H1 (cell line): Measurements from ENCODE around the gene OR6B2. TPM values are rescaled to one million over a fixed set of nuclear protein-coding genes. Genes with fewer than 3 reads are reported as not detected.

Experiments
- CTCF ChIA-PET: fragments of 300-600 bp; sonication (Branson Sonifier 250); formaldehyde crosslinking; loops from one replicate; lab custom pipeline; 2021; ENCODE audit not compliant: partially characterized antibody; lab: Charles Lee
- POLR2A ChIA-PET: fragments of 300-600 bp; sonication (Branson Sonifier 250); formaldehyde crosslinking; loops from one replicate; lab custom pipeline; 2021; ENCODE audit warnings: inconsistent platforms; ENCODE audit not compliant: partially characterized antibody; lab: Charles Lee
- DNase-seq, 2 experiments: peaks; one replicate each; pipeline versions ENCODE4 v3.0.0 to v3.0.0-alpha.2; 2010 to 2022; ENCODE audit warnings: low spot score in 2 of 2, low read depth in 1 of 2, mixed read lengths in 1 of 2
- FAIRE-seq: peaks from 2 replicates; lab custom pipeline; 2011; peaks lifted over from hg19 to GRCh38; lab: Jason Lieb, UNC
- H2AFZ ChIP-seq: 2 replicates; pipeline ENCODE4 v1.8.1; 2012; ENCODE audit warnings: low read length, inconsistent platforms
- H2AK5ac ChIP-seq: 2 replicates; pipeline ENCODE4 v1.6.1; 2013; ENCODE audit warnings: low read depth, low read length
- H2BK120ac ChIP-seq: replicated peaks from 2 replicates; pipeline ENCODE3; 2013; ENCODE audit warnings: low read depth, low read length, inconsistent platforms
- H2BK12ac ChIP-seq: 2 replicates; pipeline ENCODE4 v1.6.1; 2013; ENCODE audit warnings: low read depth, low read length
- H2BK15ac ChIP-seq: 2 replicates; pipeline ENCODE4 v1.6.1; 2013; ENCODE audit warnings: low read length
- H2BK20ac ChIP-seq: 2 replicates; pipeline ENCODE4 v1.6.1; 2013; ENCODE audit warnings: low read length
- H2BK5ac ChIP-seq: 2 replicates; pipeline ENCODE4 v1.6.1; 2013; ENCODE audit warnings: low read depth, low read length
- H3K14ac ChIP-seq: 2 replicates; pipeline ENCODE4 v1.6.1; 2013; ENCODE audit warnings: inconsistent platforms; ENCODE audit not compliant: insufficient read length
- H3K18ac ChIP-seq: 2 replicates; pipeline ENCODE4 v1.6.1; 2013; ENCODE audit warnings: low read length; ENCODE audit errors: extremely low read depth
- H3K23ac ChIP-seq: 2 replicates; pipeline ENCODE4 v1.6.1; 2013; ENCODE audit warnings: inconsistent platforms; ENCODE audit not compliant: insufficient read length
- H3K23me2 ChIP-seq: 2 replicates; pipeline ENCODE4 v1.6.1; 2013; ENCODE audit warnings: low read depth, low read length
- H3K27ac ChIP-seq: 2 replicates; pipeline ENCODE4 v1.6.1; 2011; ENCODE audit warnings: low read depth, low read length, inconsistent platforms
- H3K27me3 ChIP-seq, 4 experiments: replicated peaks in 1 of 4; 1 replicate in 1 of 4; 2 replicates in 3 of 4; pipeline versions ENCODE4 v1.6.1 to v1.8.1; 2011 to 2013; ENCODE audit warnings: low read length in 3 of 4, mild to moderate bottlenecking in 3 of 4, inconsistent platforms in 2 of 4, mixed read lengths in 2 of 4, moderate library complexity in 1 of 4; ENCODE audit not compliant: control insufficient read depth in 3 of 4, insufficient read depth in 3 of 4; ENCODE audit errors: extremely low read depth in 1 of 4
- H3K36me3 ChIP-seq, 4 experiments: 2 replicates each; pipeline versions ENCODE4 v1.6.1 to v1.8.1; 2011 to 2013; ENCODE audit warnings: mild to moderate bottlenecking in 4 of 4, low read length in 3 of 4, moderate library complexity in 2 of 4, control low read depth in 1 of 4, inconsistent platforms in 1 of 4; ENCODE audit not compliant: insufficient read depth in 4 of 4, control insufficient read depth in 2 of 4
- H3K4ac ChIP-seq: replicated peaks from 2 replicates; pipeline ENCODE3; 2013; ENCODE audit warnings: low read length, low read depth, mixed read lengths, inconsistent platforms; ENCODE audit not compliant: insufficient read length
- H3K4me1 ChIP-seq, 4 experiments: replicated peaks in 1 of 4; 1 replicate in 1 of 4; 2 replicates in 3 of 4; pipeline versions ENCODE4 v1.6.1 to v1.8.1; 2011 to 2013; ENCODE audit warnings: low read length in 3 of 4, inconsistent platforms in 2 of 4, mixed read lengths in 1 of 4; ENCODE audit not compliant: insufficient read depth in 4 of 4, control insufficient read depth in 3 of 4
- H3K4me2 ChIP-seq, 2 experiments: 2 replicates each; pipeline versions ENCODE4 v1.6.1 to v1.8.1; 2011 to 2013; ENCODE audit warnings: low read depth in 2 of 2, low read length in 2 of 2, control low read depth in 1 of 2, inconsistent platforms in 1 of 2, mild to moderate bottlenecking in 1 of 2; ENCODE audit not compliant: insufficient read depth in 1 of 2
- H3K4me3 ChIP-seq, 4 experiments: fragments of 200-600, 300-600 bp in 1 of 4; sonication (generic), shearing (Covaris generic), sonication (Bioruptor Twin) in 1 of 4; 2 replicates each; pipeline versions ENCODE4 v1.5.1 to v1.8.1; 2011 to 2016; ENCODE audit warnings: low read length in 4 of 4, low read depth in 3 of 4, control low read depth in 2 of 4, inconsistent platforms in 2 of 4, mild to moderate bottlenecking in 2 of 4, mixed read lengths in 1 of 4, moderate library complexity in 1 of 4; ENCODE audit not compliant: insufficient read depth in 2 of 4; ENCODE audit errors: extremely low read depth in 1 of 4
- H3K56ac ChIP-seq: replicated peaks from 2 replicates; pipeline ENCODE3; 2013; ENCODE audit warnings: low read depth, mild to moderate bottlenecking, mixed read lengths, low read length, inconsistent platforms; ENCODE audit not compliant: insufficient read length
- H3K79me1 ChIP-seq: 2 replicates; pipeline ENCODE4 v1.6.1; 2013; ENCODE audit warnings: low read depth, low read length, control low read depth
- H3K79me2 ChIP-seq, 2 experiments: 2 replicates each; pipeline versions ENCODE4 v1.6.1 to v1.8.1; 2012 to 2013; ENCODE audit warnings: low read length in 2 of 2, mild to moderate bottlenecking in 2 of 2, inconsistent platforms in 1 of 2; ENCODE audit not compliant: insufficient read depth in 2 of 2, control insufficient read depth in 1 of 2
- H3K9ac ChIP-seq, 4 experiments: replicated peaks in 1 of 4; 1 replicate in 1 of 4; 2 replicates in 3 of 4; pipeline versions ENCODE4 v1.6.1 to v1.8.1; 2011 to 2013; ENCODE audit warnings: low read depth in 3 of 4, low read length in 3 of 4, control low read depth in 2 of 4, mild to moderate bottlenecking in 2 of 4, moderate library complexity in 2 of 4, inconsistent platforms in 1 of 4; ENCODE audit errors: extremely low read depth in 1 of 4
- H3K9me3 ChIP-seq, 2 experiments: 2 replicates each; pipeline versions ENCODE4 v1.6.1 to v1.8.1; 2012 to 2013; ENCODE audit warnings: mild to moderate bottlenecking in 2 of 2, moderate library complexity in 2 of 2, control low read depth in 1 of 2, inconsistent platforms in 1 of 2, low read depth in 1 of 2, low read length in 1 of 2, mixed read lengths in 1 of 2; ENCODE audit not compliant: insufficient read depth in 2 of 2
- H4K20me1 ChIP-seq, 2 experiments: replicated peaks in 1 of 2; 2 replicates each; pipeline versions ENCODE3 to v1.8.1; 2011 to 2013; ENCODE audit warnings: inconsistent platforms in 2 of 2, low read length in 2 of 2, mild to moderate bottlenecking in 1 of 2; ENCODE audit not compliant: insufficient read depth in 2 of 2, control insufficient read depth in 1 of 2
- H4K5ac ChIP-seq: 2 replicates; pipeline ENCODE4 v1.6.1; 2013; ENCODE audit warnings: low read length, low read depth, mixed read lengths, inconsistent platforms; ENCODE audit not compliant: insufficient read length
- H4K8ac ChIP-seq: 2 replicates; pipeline ENCODE4 v1.8.0; 2013; ENCODE audit warnings: mild to moderate bottlenecking, moderate library complexity, low read length, inconsistent platforms; ENCODE audit not compliant: insufficient read depth; ENCODE audit errors: extremely low read depth
- H4K91ac ChIP-seq: replicated peaks from 2 replicates; pipeline ENCODE3; 2013; ENCODE audit warnings: low read length, mixed read lengths, inconsistent platforms; ENCODE audit not compliant: insufficient read length
- BRCA1 ChIP-seq: IDR thresholded peaks from 2 replicates; pipeline ENCODE4 v1.6.1; 2012; ENCODE audit warnings: low read depth, low read length, improper control_type of control experiment
- CBX8 ChIP-seq: fragments of 300-800, 300-1000 bp; sonication (generic); IDR thresholded peaks from 2 replicates; pipeline ENCODE4 v1.7.1; 2016; ENCODE audit warnings: low read depth, low read length, borderline replicate concordance
- CHD1 ChIP-seq: IDR thresholded peaks from 2 replicates; pipeline ENCODE4 v1.6.1; 2012; ENCODE audit warnings: low read depth, low read length, improper control_type of control experiment
- MAX ChIP-seq: IDR thresholded peaks from 2 replicates; pipeline ENCODE4 v1.6.1; 2012; ENCODE audit warnings: inconsistent platforms
- RNF2 ChIP-seq: fragments of 200-900, 300-1000 bp; sonication (generic); IDR thresholded peaks from 2 replicates; pipeline ENCODE4 v1.7.1; 2016; ENCODE audit warnings: borderline replicate concordance, low read depth, mild to moderate bottlenecking, antibody characterized with exemption, low read length; ENCODE audit not compliant: poor library complexity, severe bottlenecking; ENCODE audit errors: missing control alignments
- SAP30 ChIP-seq: fragments of 300-600 bp; sonication (generic); IDR thresholded peaks from 2 replicates; pipeline ENCODE4 v1.7.1; 2012; ENCODE audit warnings: low read length, moderate library complexity, mild to moderate bottlenecking, inconsistent platforms; ENCODE audit not compliant: insufficient read depth, insufficient replicate concordance
- SP1 ChIP-seq: IDR thresholded peaks from 2 replicates; pipeline ENCODE4 v1.6.1; 2011; ENCODE audit warnings: low read depth, low read length
- SP4 ChIP-seq: IDR thresholded peaks from 2 replicates; pipeline ENCODE4 v1.6.1; 2012; ENCODE audit warnings: low read length, inconsistent platforms
- TBP ChIP-seq: IDR thresholded peaks from 2 replicates; pipeline ENCODE4 v1.6.1; 2011; ENCODE audit warnings: low read depth, low read length, improper control_type of control experiment
- polyA plus RNA-seq, 7 experiments: library from polyadenylated mRNA; depleted of rRNA in 3 of 7; stranded (reverse) in 5 of 7; unstranded in 2 of 7; fragments of >200 nt in 5 of 7; fragments of 200-250 nt in 2 of 7; gene quantifications; 1 replicate in 5 of 7; 2 replicates in 1 of 7; 4 replicates in 1 of 7; pipeline versions ENCODE4 v1.2.1 to v1.2.3, GENCODE V29; 2011 to 2013; ENCODE audit warnings: missing spikeins in 2 of 7, mixed read lengths in 2 of 7
- total RNA-seq: library from RNA; stranded (reverse); fragmentation: NEBNext Ultra II Directional; extraction: Animal tissue kit (Norgen Biotek cat#: 25700); gene quantifications from 2 replicates; pipeline ENCODE4 v1.2.1, GENCODE V29; 2021
- TF ChIP-seq, protein P1 (sequence below): IDR thresholded peaks from 2 replicates; pipeline ENCODE4 v1.6.1; 2011; ENCODE audit warnings: low read length, improper control_type of control experiment
- TF ChIP-seq, protein P2 (sequence below): IDR thresholded peaks from 2 replicates; pipeline ENCODE4 v1.6.1; 2012; ENCODE audit warnings: inconsistent platforms

Gene OR6B2
- total and polyA plus RNA-seq, 2 of the 8 experiments (the other 6 are each of a cell fraction or from before 2014, with no cell fraction given), result not detected

DNA sequence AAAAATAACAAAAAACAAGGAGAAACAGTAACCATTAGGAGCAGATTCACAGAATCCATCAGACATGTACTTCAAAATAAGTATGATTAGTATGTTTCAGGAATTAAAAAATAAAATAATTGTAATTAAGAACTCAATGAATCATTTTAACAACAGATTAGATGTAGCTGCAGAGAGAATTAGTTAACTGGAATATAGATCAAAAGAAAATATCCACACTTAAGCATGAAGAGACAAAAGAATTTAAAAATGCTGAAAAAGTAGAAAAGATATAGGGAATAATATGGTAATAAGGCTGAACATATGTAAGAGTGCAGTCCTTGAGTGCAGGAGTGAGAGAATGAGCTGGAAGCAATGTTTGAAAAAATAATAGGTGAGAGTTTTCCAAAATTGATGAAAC, 47.2 kb upstream of the OR6B2 start:
- CTCF ChIA-PET, result no interaction called here
- Histone ChIP-seq H3K27ac (no peak overlapping the region), H4K5ac (no peak overlapping the region), H3K23me2 (no peaks in the 10 kb centered on the region), H3K4me2 (no peak overlapping the region), H3K79me2 (no peaks in the 10 kb centered on the region), H2BK120ac (no peak overlapping the region), H3K9me3 (peaks cover 9 to 18% of the 10 kb centered on the region in 2 experiments; a peak in 3 of 4 replicates), H4K91ac (no peak overlapping the region), H3K18ac (no peak overlapping the region), H2BK15ac (no peak overlapping the region), H2AFZ (no peak overlapping the region), H4K8ac (no peak overlapping the region), H3K4me1 (no peaks in the 10 kb centered on the region), H3K4ac (no peak overlapping the region), H2BK20ac (no peak overlapping the region), H3K23ac (no peak overlapping the region), H3K9ac (no peak overlapping the region), H2BK5ac (no peak overlapping the region), H3K36me3 (no peaks in the 10 kb centered on the region), H2AK5ac (no peak overlapping the region), H3K14ac (no peak overlapping the region), H4K20me1 (no peaks in the 10 kb centered on the region), H3K4me3 (no peak overlapping the region), H2BK12ac (no peak overlapping the region), H3K79me1 (no peaks in the 10 kb centered on the region), H3K56ac (no peak overlapping the region), H3K27me3 (no peaks in the 10 kb centered on the region)
- POLR2A ChIA-PET, result no interaction called here
- DNase-seq (no peak), FAIRE-seq (no peak)
- TF ChIP-seq TBP (no peak), CBX8 (no peak), SP1 (no peak), CHD1 (no peak), SAP30 (no peak), SP4 (no peak), BRCA1 (no peak), MAX (no peak), RNF2 (no peak)
- TF ChIP-seq, protein P1, sequence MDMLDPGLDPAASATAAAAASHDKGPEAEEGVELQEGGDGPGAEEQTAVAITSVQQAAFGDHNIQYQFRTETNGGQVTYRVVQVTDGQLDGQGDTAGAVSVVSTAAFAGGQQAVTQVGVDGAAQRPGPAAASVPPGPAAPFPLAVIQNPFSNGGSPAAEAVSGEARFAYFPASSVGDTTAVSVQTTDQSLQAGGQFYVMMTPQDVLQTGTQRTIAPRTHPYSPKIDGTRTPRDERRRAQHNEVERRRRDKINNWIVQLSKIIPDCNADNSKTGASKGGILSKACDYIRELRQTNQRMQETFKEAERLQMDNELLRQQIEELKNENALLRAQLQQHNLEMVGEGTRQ, result no peak
- TF ChIP-seq, protein P2, sequence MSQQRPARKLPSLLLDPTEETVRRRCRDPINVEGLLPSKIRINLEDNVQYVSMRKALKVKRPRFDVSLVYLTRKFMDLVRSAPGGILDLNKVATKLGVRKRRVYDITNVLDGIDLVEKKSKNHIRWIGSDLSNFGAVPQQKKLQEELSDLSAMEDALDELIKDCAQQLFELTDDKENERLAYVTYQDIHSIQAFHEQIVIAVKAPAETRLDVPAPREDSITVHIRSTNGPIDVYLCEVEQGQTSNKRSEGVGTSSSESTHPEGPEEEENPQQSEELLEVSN, result no peak
